ENCODE results near the gene LHX6.

LHX6 gene

GRCh38 chr9:122234022-122234748 is 5.4 kb upstream of the LHX6 start:
- no peak for DNase-seq

GRCh38 chr9:122232796-122233306 is 4.1 kb upstream of the LHX6 start:
- no peak for DNase-seq

- no peak for DNase-seq
These were observed 704 bp upstream of the LHX6 start for GRCh38 chr9:122229485-122229837.

GRCh38 chr9:122228191-122228567 is 578 bp downstream of the LHX6 start:
- DNase-seq = no peak

- no peak for DNase-seq
These were observed 1.2 kb downstream of the LHX6 start for GRCh38 chr9:122227575-122227900.

GRCh38 chr9:122226758-122227574 is 1.8 kb downstream of the LHX6 start:
- DNase-seq = no peak

GRCh38 chr9:122226142-122226757 is 2.5 kb downstream of the LHX6 start:
- DNase-seq = no peak

GRCh38 chr9:122225312-122226141 is 3.2 kb downstream of the LHX6 start:
- no peak for DNase-seq

- no peak for DNase-seq
These were observed 5.3 kb downstream of the LHX6 start for GRCh38 chr9:122223435-122223834.

GRCh38 chr9:122222791-122223190 is 6.0 kb downstream of the LHX6 start:
- DNase-seq = peak; percentile 37

GRCh38 chr9:122221183-122221811 is 7.5 kb downstream of the LHX6 start:
- no peak for DNase-seq

GRCh38 chr9:122220673-122221182 is 8.0 kb downstream of the LHX6 start:
- DNase-seq = no peak

- DNase-seq = no peak
These were observed 8.7 kb downstream of the LHX6 start for GRCh38 chr9:122219856-122220672.

GRCh38 chr9:122218935-122219855 is 9.6 kb downstream of the LHX6 start:
- no peak for DNase-seq

- no peak for DNase-seq
These were observed 10.5 kb downstream of the LHX6 start for GRCh38 chr9:122218071-122218934.

GRCh38 chr9:122217640-122218039 is 11.1 kb downstream of the LHX6 start:
- no peak for DNase-seq

GRCh38 chr9:122216798-122217418 is 11.8 kb downstream of the LHX6 start:
- DNase-seq = no peak

GRCh38 chr9:122216138-122216797 is 12.5 kb downstream of the LHX6 start:
- no peak for DNase-seq

Data from inflammatory macrophage treated with lipopolysaccharide for 4 hours (primary cell).